HepG2 (cell line): ENCODE data around the gene AZU1. TPM values are rescaled to one million over a fixed set of nuclear protein-coding genes. Genes with fewer than 3 reads are reported as not detected.
A peak's percentile ranks its signal among the peaks of the same experiment; 100 is the strongest.

Experiments
- ATAC-seq: fragments of 200-7000 bp; cut with Tn5 transposase; 3 replicates; pipeline ENCODE4 v1.9.1; 2020; ENCODE audit warnings: mild to moderate bottlenecking, moderate library complexity
- BruUV-seq: library from RNA; stranded (reverse); fragments of 400-500 nt; replicated peaks from 2 replicates; lab custom pipeline; 2021; lab: Mats Ljungman, UMichigan
- CTCF ChIA-PET: fragments of 300-600 bp; formaldehyde crosslinking; extraction: SDS; loops from one replicate; lab custom pipeline; 2021; ENCODE audit warnings: low total read pairs, inconsistent platforms, low intra/inter-chr PET ratio; lab: Yijun Ruan, JAX
- POLR2A ChIA-PET: fragments of 350-600 bp; sonication (Branson Sonifier 250); formaldehyde crosslinking; loops from one replicate; lab custom pipeline; 2020; ENCODE audit warnings: antibody characterized with exemption, inconsistent platforms; lab: Yijun Ruan, JAX
- DNase-seq: peaks from one replicate; pipeline ENCODE4 v3.0.0-alpha.2; 2015; ENCODE audit warnings: low spot score
- FAIRE-seq: peaks from 3 replicates; lab custom pipeline; 2011; peaks lifted over from hg19 to GRCh38; lab: Jason Lieb, UNC
- H2AFZ ChIP-seq: one replicate; pipeline ENCODE4 v1.6.1; 2011; ENCODE audit warnings: low read length, inconsistent platforms
- H3K27ac ChIP-seq: fragments of 300-600 bp; 3 replicates; pipeline ENCODE4 v1.8.0; 2011; ENCODE audit warnings: mixed run types, mild to moderate bottlenecking, mixed read lengths, low read length, inconsistent platforms; ENCODE audit not compliant: insufficient read depth; ENCODE audit errors: extremely low read length
- H3K27me3 ChIP-seq, 2 experiments: fragments of 200-600 bp in 1 of 2; 2 replicates in 1 of 2; 3 replicates in 1 of 2; pipeline versions ENCODE4 v1.6.0 to v1.8.0; 2011; ENCODE audit warnings: low read length in 2 of 2, mild to moderate bottlenecking in 2 of 2, moderate library complexity in 2 of 2, inconsistent platforms in 1 of 2; ENCODE audit not compliant: insufficient read depth in 2 of 2, control insufficient read depth in 1 of 2
- H3K36me3 ChIP-seq, 2 experiments: fragments of 200-600 bp in 1 of 2; replicated peaks in 1 of 2; 2 replicates in 1 of 2; 3 replicates in 1 of 2; pipeline versions ENCODE4 v1.5.1 to v1.8.0; 2011; ENCODE audit warnings: low read length in 2 of 2, inconsistent platforms in 1 of 2; ENCODE audit not compliant: insufficient read depth in 2 of 2, control insufficient read depth in 1 of 2
- H3K4me1 ChIP-seq: 2 replicates; pipeline ENCODE4 v1.5.1; 2012; ENCODE audit warnings: low read length, inconsistent platforms; ENCODE audit not compliant: insufficient read depth
- H3K4me2 ChIP-seq: 2 replicates; pipeline ENCODE4 v1.6.0; 2011; ENCODE audit warnings: low read depth, low read length, inconsistent platforms
- H3K4me3 ChIP-seq, 3 experiments: fragments of 200-600 bp in 1 of 3; sonication (generic), shearing (Covaris generic) in 1 of 3; replicated peaks in 1 of 3; 2 replicates each; pipeline ENCODE4 v1.5.1; 2011 to 2016; ENCODE audit warnings: low read length in 3 of 3, inconsistent platforms in 2 of 3, low read depth in 2 of 3, mild to moderate bottlenecking in 2 of 3, control low read depth in 1 of 3, mixed read lengths in 1 of 3; ENCODE audit not compliant: insufficient read depth in 1 of 3
- H3K79me2 ChIP-seq: one replicate; pipeline ENCODE4 v1.6.1; 2011; ENCODE audit warnings: low read length, inconsistent platforms; ENCODE audit not compliant: insufficient read depth
- H3K9ac ChIP-seq: 2 replicates; pipeline ENCODE4 v1.6.0; 2011; ENCODE audit warnings: mild to moderate bottlenecking, low read depth, low read length, inconsistent platforms; ENCODE audit not compliant: insufficient read depth
- H3K9me3 ChIP-seq: 2 replicates; pipeline ENCODE4 v1.5.1; 2012; ENCODE audit warnings: mild to moderate bottlenecking, low read length
- H4K20me1 ChIP-seq: 2 replicates; pipeline ENCODE4 v1.6.0; 2011; ENCODE audit warnings: inconsistent platforms, mild to moderate bottlenecking, low read length, moderate library complexity; ENCODE audit not compliant: insufficient read depth
- HNF4G ChIP-seq, 2 experiments: sonication (generic) in 1 of 2; formaldehyde crosslinking in 1 of 2; IDR thresholded peaks; 2 replicates each; pipeline versions ENCODE4 v1.4.0 to v1.6.1; 2011 to 2020; ENCODE audit warnings: borderline replicate concordance in 2 of 2, low read depth in 2 of 2, mild to moderate bottlenecking in 2 of 2, low read length in 1 of 2, missing genetic modification reagents in 1 of 2, moderate library complexity in 1 of 2
- JUND ChIP-seq: sonication (generic); formaldehyde crosslinking; IDR thresholded peaks from 2 replicates; pipeline ENCODE4 v1.8.0; 2022; ENCODE audit warnings: mild to moderate bottlenecking, missing genetic modification reagents
- NFE2L1 ChIP-seq: sonication (generic); formaldehyde crosslinking; IDR thresholded peaks from 2 replicates; pipeline ENCODE4 v1.4.0; 2020; ENCODE audit warnings: missing genetic modification reagents, mild to moderate bottlenecking, borderline replicate concordance
- ZNF781 ChIP-seq: sonication (generic); formaldehyde crosslinking; IDR thresholded peaks from 2 replicates; pipeline ENCODE4 v1.5.1; 2020; ENCODE audit warnings: borderline replicate concordance, mild to moderate bottlenecking, missing genetic modification reagents; ENCODE audit errors: not compliant biosample characterization
- ZSCAN22 ChIP-seq: sonication (generic); formaldehyde crosslinking; IDR thresholded peaks from 2 replicates; pipeline ENCODE4 v1.4.0; 2020; ENCODE audit warnings: mild to moderate bottlenecking, missing genetic modification reagents
- WGBS: methylation state at CpG from one replicate; pipeline ENCODE4 v1.1.6; 2017; ENCODE audit warnings: low lambda C conversion rate; 5-methylcytosine and 5-hydroxymethylcytosine counted together
- in situ Hi-C: cut with HindIII; loops from 2 replicates; pipeline ENCODE4 v1.10.0; 2017; ENCODE audit warnings: low pct_unique_long_range_greater_than_20kb; ENCODE audit not compliant: extremely low pct_ligation_motif_present
- intact Hi-C: fragments of 100-400 bp; cut with micrococcal nuclease; formaldehyde crosslinking; loops from one replicate; pipeline ENCODE4 v1.10.0; 2022; ENCODE audit not compliant: unreplicated experiment
- polyA plus RNA-seq, 8 experiments: library from polyadenylated mRNA; depleted of rRNA in 3 of 8; stranded (reverse) in 7 of 8; unstranded in 1 of 8; fragments of >200 nt; fragmentation: Illumina TruSeq in 4 of 8; extraction: Trizol in 4 of 8; gene quantifications; 2 replicates each; pipeline versions ENCODE4 v1.2.1 to v1.2.3, GENCODE V29; 2011 to 2016; ENCODE audit warnings: low read depth in 4 of 8, missing spikeins in 1 of 8, mixed read lengths in 1 of 8; ENCODE audit not compliant: insufficient read depth in 1 of 8
- total RNA-seq, 5 experiments: library from RNA; depleted of rRNA; stranded (reverse); fragments of >200 nt; fragmentation: Illumina TruSeq; extraction: Trizol; gene quantifications; 2 replicates each; pipeline ENCODE4 v1.2.3, GENCODE V29; 2016; ENCODE audit warnings: low read depth in 1 of 5
- TF ChIP-seq, protein P1 (sequence below): sonication (generic); formaldehyde crosslinking; IDR thresholded peaks from 2 replicates; pipeline ENCODE4 v1.5.0; 2020; ENCODE audit warnings: mild to moderate bottlenecking, missing genetic modification reagents, borderline replicate concordance
- TF ChIP-seq, protein P2 (sequence below): sonication (generic); formaldehyde crosslinking; IDR thresholded peaks from 2 replicates; pipeline ENCODE4 v1.4.0; 2020; ENCODE audit warnings: mild to moderate bottlenecking, low read depth, missing genetic modification reagents
- TF ChIP-seq, protein P3 (sequence below): sonication (generic); formaldehyde crosslinking; IDR thresholded peaks from 2 replicates; pipeline ENCODE4 v1.8.1; 2023; ENCODE audit warnings: mild to moderate bottlenecking, missing genetic modification reagents

Gene AZU1
- total and polyA plus RNA-seq, 2 of the 13 experiments (the other 11 are each of a cell fraction or from before 2014, with no cell fraction given), result not detected

DNA sequence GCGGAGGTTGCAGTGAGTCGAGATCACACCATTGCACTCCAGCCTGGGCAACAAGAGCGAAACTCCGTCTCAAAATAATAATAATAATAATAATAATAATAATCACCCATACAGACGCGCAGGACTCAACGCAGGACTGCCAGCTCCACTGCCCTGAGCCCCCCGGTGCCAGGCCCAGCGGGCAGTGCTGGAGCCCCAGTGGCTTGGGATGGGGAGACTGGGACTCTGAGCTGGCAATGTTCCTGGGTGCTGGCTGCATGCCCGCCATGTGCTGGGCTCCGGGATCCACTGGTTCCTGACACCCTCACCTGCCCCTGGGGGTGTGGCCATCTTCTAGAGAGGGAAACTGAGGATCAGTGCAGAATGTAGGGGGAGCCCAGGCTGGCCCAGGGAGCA, 325 bp upstream of the AZU1 start (continued):
- TF ChIP-seq JUND (CRISPR knock-in tag) (no peak), NFE2L1 (CRISPR knock-in tag) (no peak)
- TF ChIP-seq, protein P1, sequence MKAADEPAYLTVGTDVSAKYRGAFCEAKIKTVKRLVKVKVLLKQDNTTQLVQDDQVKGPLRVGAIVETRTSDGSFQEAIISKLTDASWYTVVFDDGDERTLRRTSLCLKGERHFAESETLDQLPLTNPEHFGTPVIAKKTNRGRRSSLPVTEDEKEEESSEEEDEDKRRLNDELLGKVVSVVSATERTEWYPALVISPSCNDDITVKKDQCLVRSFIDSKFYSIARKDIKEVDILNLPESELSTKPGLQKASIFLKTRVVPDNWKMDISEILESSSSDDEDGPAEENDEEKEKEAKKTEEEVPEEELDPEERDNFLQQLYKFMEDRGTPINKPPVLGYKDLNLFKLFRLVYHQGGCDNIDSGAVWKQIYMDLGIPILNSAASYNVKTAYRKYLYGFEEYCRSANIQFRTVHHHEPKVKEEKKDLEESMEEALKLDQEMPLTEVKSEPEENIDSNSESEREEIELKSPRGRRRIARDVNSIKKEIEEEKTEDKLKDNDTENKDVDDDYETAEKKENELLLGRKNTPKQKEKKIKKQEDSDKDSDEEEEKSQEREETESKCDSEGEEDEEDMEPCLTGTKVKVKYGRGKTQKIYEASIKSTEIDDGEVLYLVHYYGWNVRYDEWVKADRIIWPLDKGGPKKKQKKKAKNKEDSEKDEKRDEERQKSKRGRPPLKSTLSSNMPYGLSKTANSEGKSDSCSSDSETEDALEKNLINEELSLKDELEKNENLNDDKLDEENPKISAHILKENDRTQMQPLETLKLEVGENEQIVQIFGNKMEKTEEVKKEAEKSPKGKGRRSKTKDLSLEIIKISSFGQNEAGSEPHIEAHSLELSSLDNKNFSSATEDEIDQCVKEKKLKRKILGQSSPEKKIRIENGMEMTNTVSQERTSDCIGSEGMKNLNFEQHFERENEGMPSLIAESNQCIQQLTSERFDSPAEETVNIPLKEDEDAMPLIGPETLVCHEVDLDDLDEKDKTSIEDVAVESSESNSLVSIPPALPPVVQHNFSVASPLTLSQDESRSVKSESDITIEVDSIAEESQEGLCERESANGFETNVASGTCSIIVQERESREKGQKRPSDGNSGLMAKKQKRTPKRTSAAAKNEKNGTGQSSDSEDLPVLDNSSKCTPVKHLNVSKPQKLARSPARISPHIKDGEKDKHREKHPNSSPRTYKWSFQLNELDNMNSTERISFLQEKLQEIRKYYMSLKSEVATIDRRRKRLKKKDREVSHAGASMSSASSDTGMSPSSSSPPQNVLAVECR (CRISPR knock-in tag), result no peak
- TF ChIP-seq, protein P2, sequence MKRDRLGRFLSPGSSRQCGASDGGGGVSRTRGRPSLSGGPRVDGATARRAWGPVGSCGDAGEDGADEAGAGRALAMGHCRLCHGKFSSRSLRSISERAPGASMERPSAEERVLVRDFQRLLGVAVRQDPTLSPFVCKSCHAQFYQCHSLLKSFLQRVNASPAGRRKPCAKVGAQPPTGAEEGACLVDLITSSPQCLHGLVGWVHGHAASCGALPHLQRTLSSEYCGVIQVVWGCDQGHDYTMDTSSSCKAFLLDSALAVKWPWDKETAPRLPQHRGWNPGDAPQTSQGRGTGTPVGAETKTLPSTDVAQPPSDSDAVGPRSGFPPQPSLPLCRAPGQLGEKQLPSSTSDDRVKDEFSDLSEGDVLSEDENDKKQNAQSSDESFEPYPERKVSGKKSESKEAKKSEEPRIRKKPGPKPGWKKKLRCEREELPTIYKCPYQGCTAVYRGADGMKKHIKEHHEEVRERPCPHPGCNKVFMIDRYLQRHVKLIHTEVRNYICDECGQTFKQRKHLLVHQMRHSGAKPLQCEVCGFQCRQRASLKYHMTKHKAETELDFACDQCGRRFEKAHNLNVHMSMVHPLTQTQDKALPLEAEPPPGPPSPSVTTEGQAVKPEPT (CRISPR knock-in tag), result no peak
- TF ChIP-seq, all 625 proteins: peak for 0

DNA sequence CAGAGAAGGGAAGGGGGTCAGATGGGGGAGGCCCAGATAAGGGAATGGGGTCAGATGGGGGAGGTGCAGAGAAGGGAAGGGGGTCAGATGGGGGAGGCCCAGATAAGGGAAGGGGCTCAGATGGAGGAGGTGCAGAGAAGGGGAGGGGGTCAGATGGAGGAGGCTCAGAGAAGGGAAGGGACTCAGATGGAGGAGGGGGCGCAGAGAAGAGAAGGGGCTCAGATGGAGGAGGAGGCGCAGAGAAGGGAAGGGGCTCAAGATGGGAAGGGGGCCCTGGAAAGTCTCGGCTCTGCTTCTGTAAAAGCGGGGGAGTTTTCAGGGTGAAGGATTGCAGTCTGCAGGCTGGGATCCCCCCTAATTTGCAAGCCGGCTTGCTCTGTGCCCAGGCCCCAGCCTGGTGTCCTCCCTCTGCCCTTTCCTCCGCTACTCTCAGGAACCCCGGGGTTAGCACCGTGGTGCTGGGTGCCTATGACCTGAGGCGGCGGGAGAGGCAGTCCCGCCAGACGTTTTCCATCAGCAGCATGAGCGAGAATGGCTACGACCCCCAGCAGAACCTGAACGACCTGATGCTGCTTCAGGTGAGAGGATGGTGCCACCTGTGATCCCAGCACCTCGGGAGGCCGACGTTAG, 1.6 kb downstream of the AZU1 start:
- H3K4me3 ChIP-seq, result no peak overlapping the region
- H3K79me2 ChIP-seq, result no peaks in the 10 kb centered on the region
- POLR2A ChIA-PET, result no interaction called here
- WGBS, result 64% methylated on average over 12 of the region's 18 CpGs
- intact Hi-C loops (no loop called here), in situ Hi-C loops (no loop called here)
- H3K27ac ChIP-seq, result no peak overlapping the region
- H4K20me1 ChIP-seq, result no peaks in the 10 kb centered on the region
- H3K9me3 ChIP-seq, result no peaks in the 10 kb centered on the region
- no peak overlapping the region for H3K4me2 ChIP-seq
- TF ChIP-seq ZNF781 (no peak), HNF4G (IDR thresholded peaks at IDR 0.05; ENCODE audit: borderline replicate concordance, low read depth, low read length) (no peak), HNF4G (CRISPR knock-in tag; IDR thresholded peaks at IDR 0.05; ENCODE audit: borderline replicate concordance, low read depth) (no peak), ZSCAN22 (CRISPR knock-in tag) (peak; percentile 96)
- TF ChIP-seq, protein P3, sequence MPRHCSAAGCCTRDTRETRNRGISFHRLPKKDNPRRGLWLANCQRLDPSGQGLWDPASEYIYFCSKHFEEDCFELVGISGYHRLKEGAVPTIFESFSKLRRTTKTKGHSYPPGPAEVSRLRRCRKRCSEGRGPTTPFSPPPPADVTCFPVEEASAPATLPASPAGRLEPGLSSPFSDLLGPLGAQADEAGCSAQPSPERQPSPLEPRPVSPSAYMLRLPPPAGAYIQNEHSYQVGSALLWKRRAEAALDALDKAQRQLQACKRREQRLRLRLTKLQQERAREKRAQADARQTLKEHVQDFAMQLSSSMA, result no peak
- H3K4me1 ChIP-seq, result peaks cover 14% of the 10 kb centered on the region
- DNase-seq, result no peak
- FAIRE-seq, result no peak
- H3K27me3 ChIP-seq, result peaks cover 11 to 40% of the 10 kb centered on the region in 2 experiments
- CTCF ChIA-PET, result no interaction called here
- no peaks in the 10 kb centered on the region for H3K36me3 ChIP-seq
- H2AFZ ChIP-seq, result no peak overlapping the region
- H3K9ac ChIP-seq, result no peak overlapping the region
- ATAC-seq, result no peak
- BruUV-seq, result no TSS peak
